Activated CD8-positive, alpha-beta T cell treated with anti-CD3 and anti-CD28 coated beads for 36 hours (primary cell): ENCODE results near the gene SELENOP. TPM values are rescaled to one million over a fixed set of nuclear protein-coding genes. Genes with fewer than 3 reads are reported as not detected.

ENCODE experiments used
- ATAC-seq: fragments of 200-7000 bp; cut with Tn5 transposase; one replicate; pipeline ENCODE4 v1.10.0; 2021; ENCODE audit warnings: mild to moderate bottlenecking, moderate library complexity
- CTCF ChIA-PET: fragments of 350-600 bp; sonication (Branson Sonifier 250); formaldehyde crosslinking; loops from one replicate; lab custom pipeline; 2021; ENCODE audit warnings: antibody characterized with exemption; lab: Charles Lee
- POLR2A ChIA-PET: fragments of 350-600 bp; sonication (Branson Sonifier 250); formaldehyde crosslinking; loops from one replicate; lab custom pipeline; 2021; ENCODE audit warnings: antibody characterized with exemption; lab: Charles Lee
- DNase-seq: peaks from one replicate; pipeline ENCODE4 v3.0.0-alpha.2; 2020
- H3K27ac Mint-ChIP-seq: one replicate; pipeline ENCODE4 v1.8.0; 2021; ENCODE audit warnings: mild to moderate bottlenecking, mixed read lengths
- H3K27me3 Mint-ChIP-seq: one replicate; pipeline ENCODE4 v1.8.0; 2021; ENCODE audit warnings: mixed read lengths
- H3K36me3 Mint-ChIP-seq: one replicate; pipeline ENCODE4 v1.8.0; 2021; ENCODE audit warnings: low read depth, mixed read lengths
- H3K4me1 Mint-ChIP-seq: one replicate; pipeline ENCODE4 v1.8.0; 2021; ENCODE audit warnings: low read depth, mixed read lengths
- H3K4me3 Mint-ChIP-seq: one replicate; pipeline ENCODE4 v1.8.0; 2021; ENCODE audit warnings: mild to moderate bottlenecking, moderate library complexity, mixed read lengths
- H3K9me3 Mint-ChIP-seq: one replicate; pipeline ENCODE4 v1.8.0; 2021; ENCODE audit warnings: mixed read lengths
- intact Hi-C: fragments of 100-400 bp; cut with micrococcal nuclease; formaldehyde crosslinking; loops from one replicate; pipeline ENCODE4 v1.10.0; 2022
- total RNA-seq, 2 experiments: library from RNA; stranded (reverse); gene quantifications; one replicate each; pipeline ENCODE4 v1.2.3, GENCODE V29; 2021
- TF ChIP-seq, protein P1 (sequence below): fragments of 200-600 bp; IDR thresholded peaks from one replicate; pipeline ENCODE4 v1.8.0; 2022; ENCODE audit warnings: antibody characterized with exemption, mild to moderate bottlenecking

Gene SELENOP
- total RNA-seq, 2 experiments from 2014 or later = not detected

GRCh38 chr5:42779083-42779482 is 32.6 kb downstream of the SELENOP start:
- Mint-ChIP-seq H3K4me3 (no peak overlapping the region), H3K9me3 (no peaks in the 10 kb centered on the region), H3K27me3 (peaks cover 2% of the 10 kb centered on the region), H3K36me3 (peaks cover 2% of the 10 kb centered on the region), H3K4me1 (peaks cover 2% of the 10 kb centered on the region), H3K27ac (no peak overlapping the region)
- intact Hi-C loops = no loop called here
- POLR2A ChIA-PET = no interaction called here
- ATAC-seq (no peak), DNase-seq (no peak)
- TF ChIP-seq, protein P1, sequence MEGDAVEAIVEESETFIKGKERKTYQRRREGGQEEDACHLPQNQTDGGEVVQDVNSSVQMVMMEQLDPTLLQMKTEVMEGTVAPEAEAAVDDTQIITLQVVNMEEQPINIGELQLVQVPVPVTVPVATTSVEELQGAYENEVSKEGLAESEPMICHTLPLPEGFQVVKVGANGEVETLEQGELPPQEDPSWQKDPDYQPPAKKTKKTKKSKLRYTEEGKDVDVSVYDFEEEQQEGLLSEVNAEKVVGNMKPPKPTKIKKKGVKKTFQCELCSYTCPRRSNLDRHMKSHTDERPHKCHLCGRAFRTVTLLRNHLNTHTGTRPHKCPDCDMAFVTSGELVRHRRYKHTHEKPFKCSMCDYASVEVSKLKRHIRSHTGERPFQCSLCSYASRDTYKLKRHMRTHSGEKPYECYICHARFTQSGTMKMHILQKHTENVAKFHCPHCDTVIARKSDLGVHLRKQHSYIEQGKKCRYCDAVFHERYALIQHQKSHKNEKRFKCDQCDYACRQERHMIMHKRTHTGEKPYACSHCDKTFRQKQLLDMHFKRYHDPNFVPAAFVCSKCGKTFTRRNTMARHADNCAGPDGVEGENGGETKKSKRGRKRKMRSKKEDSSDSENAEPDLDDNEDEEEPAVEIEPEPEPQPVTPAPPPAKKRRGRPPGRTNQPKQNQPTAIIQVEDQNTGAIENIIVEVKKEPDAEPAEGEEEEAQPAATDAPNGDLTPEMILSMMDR = no peak
- CTCF ChIA-PET = no interaction called here

DNA sequence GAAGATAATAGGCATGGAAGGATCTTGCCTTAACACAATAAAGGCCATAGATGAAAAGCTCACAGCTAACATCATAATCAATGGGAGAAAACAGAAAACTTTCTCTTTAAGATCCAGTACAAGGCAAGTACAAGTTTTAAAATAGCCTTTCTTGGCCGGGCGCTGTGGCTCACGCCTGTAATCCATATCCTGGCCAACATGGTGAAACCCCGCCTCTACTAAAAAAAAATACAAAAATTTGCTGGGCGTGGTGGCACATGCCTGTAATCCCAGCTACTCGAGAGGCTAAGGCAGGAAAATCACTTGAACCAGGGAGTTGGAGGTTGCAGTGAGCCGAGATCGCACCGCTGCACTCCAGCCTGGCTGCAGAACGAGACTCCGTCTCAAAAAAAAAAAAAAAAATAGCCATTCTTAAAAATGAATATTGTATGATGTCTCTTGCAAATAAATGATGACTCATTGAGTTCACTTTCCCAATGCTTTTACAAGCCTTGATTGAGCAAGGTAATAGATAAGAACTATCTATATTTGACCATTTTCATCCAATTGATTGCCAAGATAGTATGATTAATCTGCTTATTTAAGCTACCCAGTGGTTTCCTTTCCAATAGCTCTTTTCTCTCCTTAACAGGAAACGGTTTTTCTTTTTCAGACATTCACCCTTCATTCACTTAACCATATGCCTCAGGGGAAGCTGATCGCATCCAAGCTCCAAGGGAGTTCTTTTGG is 39.3 kb downstream of the SELENOP start:
- Mint-ChIP-seq H3K27me3 (peaks cover 3% of the 10 kb centered on the region), H3K4me3 (no peak overlapping the region), H3K9me3 (no peaks in the 10 kb centered on the region), H3K27ac (no peak overlapping the region), H3K36me3 (peaks cover 1% of the 10 kb centered on the region), H3K4me1 (peaks cover 2% of the 10 kb centered on the region)
- ChIA-PET POLR2A (no interaction called here), CTCF (interaction anchor here (0.6 kb wide), 1 partner anchor 496 kb away, joined by 3 read pairs; no protein-coding TSS in a partner anchor)
- ATAC-seq = no peak
- TF ChIP-seq, protein P1 = no peak
- DNase-seq = no peak
- intact Hi-C loops = no loop called here

DNA sequence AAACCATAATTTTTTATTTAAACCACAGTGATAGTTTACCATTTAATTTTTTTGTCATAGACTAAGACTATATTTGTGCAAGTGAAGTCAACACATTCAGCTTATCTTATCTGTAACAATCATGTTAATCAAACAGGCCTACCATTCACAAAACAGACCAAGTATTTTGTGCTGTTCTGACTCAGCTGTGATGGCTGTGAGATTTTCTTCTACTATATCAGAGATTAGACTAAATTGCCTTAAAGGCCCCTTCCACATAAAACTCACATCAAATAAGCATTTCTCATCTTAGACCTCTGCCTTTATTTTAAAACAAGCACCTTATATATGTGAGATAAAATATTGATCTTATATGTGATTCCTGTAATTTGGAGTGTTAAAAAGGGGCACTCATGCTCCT is 41.7 kb downstream of the SELENOP start:
- Mint-ChIP-seq H3K4me1 (no peaks in the 10 kb centered on the region), H3K9me3 (no peaks in the 10 kb centered on the region), H3K4me3 (no peak overlapping the region), H3K27me3 (peaks cover 1% of the 10 kb centered on the region), H3K27ac (no peak overlapping the region), H3K36me3 (peaks cover 1% of the 10 kb centered on the region)
- TF ChIP-seq, protein P1 = no peak
- DNase-seq (no peak), ATAC-seq (no peak)
- CTCF ChIA-PET = no interaction called here
- POLR2A ChIA-PET = no interaction called here
- intact Hi-C loops = no loop called here

GRCh38 chr5:42768106-42768504 is 43.6 kb downstream of the SELENOP start:
- DNase-seq = no peak
- Mint-ChIP-seq H3K27ac (no peak overlapping the region), H3K36me3 (peaks cover 1% of the 10 kb centered on the region), H3K4me3 (no peak overlapping the region), H3K4me1 (no peaks in the 10 kb centered on the region), H3K27me3 (peaks cover 1% of the 10 kb centered on the region), H3K9me3 (no peaks in the 10 kb centered on the region)
- TF ChIP-seq, protein P1 = no peak
- no peak for ATAC-seq
- ChIA-PET CTCF (interaction anchor here (0.6 to 1.8 kb wide), 21 partner anchors 12 to 1926 kb away, joined by 3 to 9 read pairs (median 4); partner anchors contain the start of gene CCDC152), POLR2A (no interaction called here)
- intact Hi-C loops = loop anchor here (10.0 kb wide), 1 partner anchor 343 kb away; the partner anchor contains the start of gene GHR

GRCh38 chr5:42767491-42768105 is 44.1 kb downstream of the SELENOP start:
- Mint-ChIP-seq H3K4me3 (no peak overlapping the region), H3K36me3 (peaks cover 1% of the 10 kb centered on the region), H3K9me3 (no peaks in the 10 kb centered on the region), H3K27me3 (peaks cover 1% of the 10 kb centered on the region), H3K27ac (no peak overlapping the region), H3K4me1 (no peaks in the 10 kb centered on the region)
- ATAC-seq (no peak), DNase-seq (no peak)
- intact Hi-C loops = loop anchor here (10.0 kb wide), 1 partner anchor 343 kb away; the partner anchor contains the start of gene GHR
- CTCF ChIA-PET = interaction anchor here (0.6 to 1.8 kb wide), 23 partner anchors 11 to 1926 kb away, joined by 3 to 9 read pairs (median 3); partner anchors contain the start of gene CCDC152
- TF ChIP-seq, protein P1 = peak; percentile 66
- POLR2A ChIA-PET = no interaction called here
